A673 (cell line): ENCODE results near the gene DHRS1.

Experiments
- EZH2 ChIP-seq: fragments of 200-600 bp; sonication (generic); IDR thresholded peaks from 2 replicates; pipeline ENCODE4 v1.6.1; 2017; ENCODE audit warnings: borderline replicate concordance, low read depth, mild to moderate bottlenecking, mixed read lengths, antibody characterized with exemption, low read length; ENCODE audit not compliant: poor library complexity, severe bottlenecking
- TF ChIP-seq, protein P1 (sequence below): fragments of 300-800, 200-600 bp; sonication (generic); conservative IDR thresholded peaks from 2 replicates; pipeline ENCODE4 v1.5.1; 2017; ENCODE audit warnings: low read depth, mild to moderate bottlenecking, antibody characterized with exemption, low read length, moderate library complexity, mixed read lengths

DNA sequence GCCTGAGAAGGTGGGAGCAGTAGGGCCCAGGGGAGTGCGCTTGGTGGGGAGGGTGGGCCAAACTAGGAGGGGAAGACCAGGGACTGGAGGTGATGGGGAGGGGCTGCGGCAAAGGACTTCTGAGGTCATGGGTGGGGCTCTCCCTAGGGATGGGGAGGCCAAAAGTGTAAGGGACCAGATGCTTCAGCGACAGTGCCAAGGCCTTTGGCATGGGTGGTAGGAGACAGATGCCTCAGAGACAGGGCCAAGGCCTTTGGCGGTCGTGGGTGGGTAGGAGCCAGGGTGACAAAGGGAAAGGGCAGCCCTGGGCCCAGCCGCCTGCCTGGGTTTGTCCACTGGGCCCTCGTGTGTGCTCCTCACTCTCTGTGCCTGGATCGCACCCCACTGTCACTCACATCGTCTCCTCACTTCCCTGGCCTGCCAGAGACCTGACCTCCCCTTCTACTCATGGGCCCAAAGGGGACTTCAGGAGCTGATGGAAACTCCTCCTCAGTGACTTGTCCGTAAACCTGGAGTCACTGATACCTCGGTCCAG, 15.0 kb downstream of the DHRS1 start:
- TF ChIP-seq, protein P1, sequence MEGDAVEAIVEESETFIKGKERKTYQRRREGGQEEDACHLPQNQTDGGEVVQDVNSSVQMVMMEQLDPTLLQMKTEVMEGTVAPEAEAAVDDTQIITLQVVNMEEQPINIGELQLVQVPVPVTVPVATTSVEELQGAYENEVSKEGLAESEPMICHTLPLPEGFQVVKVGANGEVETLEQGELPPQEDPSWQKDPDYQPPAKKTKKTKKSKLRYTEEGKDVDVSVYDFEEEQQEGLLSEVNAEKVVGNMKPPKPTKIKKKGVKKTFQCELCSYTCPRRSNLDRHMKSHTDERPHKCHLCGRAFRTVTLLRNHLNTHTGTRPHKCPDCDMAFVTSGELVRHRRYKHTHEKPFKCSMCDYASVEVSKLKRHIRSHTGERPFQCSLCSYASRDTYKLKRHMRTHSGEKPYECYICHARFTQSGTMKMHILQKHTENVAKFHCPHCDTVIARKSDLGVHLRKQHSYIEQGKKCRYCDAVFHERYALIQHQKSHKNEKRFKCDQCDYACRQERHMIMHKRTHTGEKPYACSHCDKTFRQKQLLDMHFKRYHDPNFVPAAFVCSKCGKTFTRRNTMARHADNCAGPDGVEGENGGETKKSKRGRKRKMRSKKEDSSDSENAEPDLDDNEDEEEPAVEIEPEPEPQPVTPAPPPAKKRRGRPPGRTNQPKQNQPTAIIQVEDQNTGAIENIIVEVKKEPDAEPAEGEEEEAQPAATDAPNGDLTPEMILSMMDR: no peak
- no peak for TF ChIP-seq EZH2
